Activated CD4-positive, alpha-beta memory T cell treated with anti-CD3 and anti-CD28 coated beads for 36 hours (primary cell): Measurements from ENCODE around the gene IQSEC1. TPM values are rescaled to one million over a fixed set of nuclear protein-coding genes. Genes with fewer than 3 reads are reported as not detected.
"Not testable (repeated sequence)": the region's sequence is repeated elsewhere in the genome, so short reads cannot be mapped to it uniquely, and the experiment has no call there.

Experiments
- CTCF ChIA-PET: fragments of 350-600 bp; sonication (Branson Sonifier 250); formaldehyde crosslinking; loops from one replicate; lab custom pipeline; 2021; ENCODE audit warnings: antibody characterized with exemption, inconsistent platforms; lab: Charles Lee
- POLR2A ChIA-PET: fragments of 350-600 bp; sonication (Branson Sonifier 250); formaldehyde crosslinking; loops from one replicate; lab custom pipeline; 2021; ENCODE audit warnings: antibody characterized with exemption; lab: Charles Lee
- DNase-seq: peaks from one replicate; pipeline ENCODE4 v3.0.0-alpha.2; 2020
- H3K27ac Mint-ChIP-seq: one replicate; pipeline ENCODE4 v1.8.0; 2021; ENCODE audit warnings: mixed read lengths
- H3K27me3 Mint-ChIP-seq: one replicate; pipeline ENCODE4 v1.8.0; 2021; ENCODE audit warnings: mixed read lengths
- H3K36me3 Mint-ChIP-seq: one replicate; pipeline ENCODE4 v1.8.0; 2021; ENCODE audit warnings: mixed read lengths
- H3K4me1 Mint-ChIP-seq: one replicate; pipeline ENCODE4 v1.8.0; 2021; ENCODE audit warnings: low read depth, mixed read lengths
- H3K4me3 Mint-ChIP-seq: one replicate; pipeline ENCODE4 v1.8.0; 2021; ENCODE audit warnings: mild to moderate bottlenecking, mixed read lengths
- H3K9me3 Mint-ChIP-seq: one replicate; pipeline ENCODE4 v1.8.0; 2021; ENCODE audit warnings: mixed read lengths
- intact Hi-C: fragments of 100-400 bp; cut with micrococcal nuclease; formaldehyde crosslinking; loops from one replicate; pipeline ENCODE4 v1.15.1; 2023
- total RNA-seq, 2 experiments: library from RNA; stranded (reverse); gene quantifications; one replicate each; pipeline ENCODE4 v1.2.3, GENCODE V29; 2021

IQSEC1 gene
- total RNA-seq, 2 experiments from 2014 or later: 42.5 to 43.8 TPM

DNA sequence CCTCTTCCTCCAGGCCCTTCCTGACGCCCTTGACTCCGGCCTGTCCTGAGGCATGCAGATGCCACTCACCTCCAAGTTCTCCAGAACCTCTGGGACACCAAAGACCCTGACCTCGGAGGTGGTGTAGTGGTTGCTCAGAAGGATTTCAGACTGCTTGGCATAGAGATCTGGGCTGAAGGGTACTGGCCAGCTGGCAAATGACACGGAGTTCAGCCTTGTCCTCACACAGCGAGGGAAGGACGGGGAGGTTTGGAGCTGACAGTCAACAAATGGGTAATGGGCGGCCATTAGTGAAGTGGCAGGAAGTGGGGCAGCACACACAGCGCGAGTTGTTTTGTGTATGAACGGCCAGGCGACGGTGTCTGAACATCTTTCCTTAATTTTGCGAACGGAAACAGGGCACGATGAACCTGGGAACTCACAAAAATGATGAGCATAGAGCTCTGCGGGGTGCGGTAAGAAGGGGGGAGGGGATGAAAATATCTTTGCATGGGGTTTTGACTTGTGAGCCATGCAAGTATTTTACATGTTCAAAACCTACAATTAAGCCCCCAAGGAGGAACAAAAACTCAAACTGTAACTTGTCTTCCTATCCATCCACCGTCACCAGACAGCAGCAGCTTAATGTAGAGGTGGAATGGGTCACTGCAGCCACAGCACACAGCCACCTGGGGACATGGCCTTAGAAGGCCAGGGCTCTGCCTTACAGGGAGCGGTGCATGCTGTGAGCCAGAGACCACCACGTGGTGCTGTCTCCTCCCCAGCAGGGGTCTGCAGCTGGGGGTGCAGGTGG is 188.2 kb downstream of the IQSEC1 start:
- DNase-seq: no peak
- no peak overlapping the region for H3K4me3 Mint-ChIP-seq
- peaks cover 13% of the 10 kb centered on the region for H3K27me3 Mint-ChIP-seq
- H3K4me1 Mint-ChIP-seq: peaks cover 9% of the 10 kb centered on the region
- H3K27ac Mint-ChIP-seq: no peak overlapping the region
- ChIA-PET POLR2A (no interaction called here), CTCF (interaction anchor here (0.8 to 2.8 kb wide), 2 partner anchors 17 to 43 kb away, joined by 4 to 14 read pairs; partner anchors contain the start of gene RPL32)
- no peaks in the 10 kb centered on the region for H3K36me3 Mint-ChIP-seq
- H3K9me3 Mint-ChIP-seq: no peaks in the 10 kb centered on the region
- intact Hi-C loops: no loop called here

DNA sequence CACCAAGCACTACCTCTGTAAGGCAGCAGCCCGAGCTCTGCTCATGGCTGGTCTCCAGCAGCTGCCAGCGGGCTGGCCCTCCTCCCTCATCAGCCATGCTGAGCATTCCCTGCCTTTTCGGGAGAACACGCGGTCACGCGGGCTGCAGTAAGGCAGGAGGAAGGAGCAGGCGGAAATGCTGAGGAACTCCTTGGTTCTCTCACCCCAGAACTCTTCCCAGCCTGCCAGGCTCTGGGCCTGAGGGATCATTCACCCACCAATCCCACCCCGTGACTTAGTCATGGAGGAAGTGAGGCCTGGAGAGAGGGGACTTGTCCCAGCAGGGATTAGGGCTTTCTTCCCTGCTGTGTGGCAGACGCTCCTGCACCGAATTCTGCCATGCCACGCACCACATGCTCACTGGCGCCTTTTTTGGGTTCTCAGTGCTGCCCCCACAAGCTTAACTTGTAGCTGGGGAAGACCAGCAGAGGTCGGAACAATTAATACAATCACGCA is 189.0 kb downstream of the IQSEC1 start:
- Mint-ChIP-seq H3K27ac (no peak overlapping the region), H3K36me3 (no peaks in the 10 kb centered on the region), H3K27me3 (peaks cover 12% of the 10 kb centered on the region), H3K4me3 (no peak overlapping the region), H3K4me1 (peaks cover 8% of the 10 kb centered on the region), H3K9me3 (no peaks in the 10 kb centered on the region)
- intact Hi-C loops: no loop called here
- ChIA-PET CTCF (interaction anchor here (1.3 to 2.6 kb wide), 2 partner anchors 16 to 100 kb away, joined by 3 to 9 read pairs; no protein-coding TSS in a partner anchor), POLR2A (no interaction called here)
- DNase-seq: no peak

DNA sequence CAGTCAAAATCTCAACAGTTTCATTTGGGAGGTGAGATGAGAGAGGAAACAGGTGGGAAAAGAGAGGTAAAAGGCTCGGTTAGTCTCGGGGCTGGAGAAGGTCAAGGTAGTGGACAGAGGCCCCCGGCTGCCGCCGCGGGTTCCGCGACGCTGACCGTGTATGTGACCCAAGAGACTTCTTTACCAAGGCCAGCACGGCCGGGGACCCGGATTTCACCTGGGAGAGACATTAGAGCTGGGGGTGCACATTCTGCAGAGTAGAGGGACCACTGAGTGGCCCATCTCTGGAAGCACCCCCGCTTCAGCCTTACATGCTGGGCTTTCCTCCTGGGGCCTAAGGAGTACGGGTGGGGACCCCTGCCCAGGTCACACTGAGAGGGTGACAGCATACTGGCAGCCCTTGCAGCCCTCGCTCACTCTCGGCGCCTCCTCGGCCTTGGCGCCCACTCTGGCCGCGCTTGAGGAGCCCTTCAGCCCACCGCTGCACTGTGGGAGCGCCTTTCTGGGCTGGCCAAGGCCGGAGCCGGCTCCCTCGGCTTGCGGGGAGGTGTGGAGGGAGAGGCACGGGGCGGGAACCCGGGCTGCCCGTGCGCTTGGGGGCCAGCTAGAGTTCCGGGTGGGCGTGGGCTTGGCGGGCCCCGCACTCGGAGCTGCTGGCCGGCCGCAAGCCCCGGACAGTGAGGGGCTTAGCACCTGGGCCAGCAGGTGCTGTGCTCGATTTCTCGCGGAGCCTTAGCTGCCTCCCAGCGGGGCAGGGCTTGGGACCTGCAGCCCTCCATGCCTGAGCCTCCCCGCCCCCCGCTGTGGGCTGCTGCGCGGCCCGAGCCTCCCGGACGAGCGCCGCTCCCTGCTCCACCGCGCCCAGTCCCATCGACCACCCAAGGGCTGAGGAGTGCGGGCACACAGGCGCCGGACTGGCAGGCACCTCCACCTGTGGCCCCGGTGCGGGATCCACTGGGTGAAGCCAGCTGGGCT is 190.6 kb downstream of the IQSEC1 start:
- no peaks in the 10 kb centered on the region for H3K36me3 Mint-ChIP-seq
- no peak overlapping the region for H3K27ac Mint-ChIP-seq
- no peak for DNase-seq
- intact Hi-C loops: no loop called here
- ChIA-PET POLR2A (no interaction called here), CTCF (interaction anchor here (1.3 to 2.6 kb wide), 3 partner anchors 9 to 102 kb away, joined by 3 to 9 read pairs (median 5); no protein-coding TSS in a partner anchor)
- H3K9me3 Mint-ChIP-seq: no peaks in the 10 kb centered on the region
- peaks cover 6% of the 10 kb centered on the region for H3K4me1 Mint-ChIP-seq
- H3K27me3 Mint-ChIP-seq: peaks cover 10% of the 10 kb centered on the region
- no peak overlapping the region for H3K4me3 Mint-ChIP-seq

DNA sequence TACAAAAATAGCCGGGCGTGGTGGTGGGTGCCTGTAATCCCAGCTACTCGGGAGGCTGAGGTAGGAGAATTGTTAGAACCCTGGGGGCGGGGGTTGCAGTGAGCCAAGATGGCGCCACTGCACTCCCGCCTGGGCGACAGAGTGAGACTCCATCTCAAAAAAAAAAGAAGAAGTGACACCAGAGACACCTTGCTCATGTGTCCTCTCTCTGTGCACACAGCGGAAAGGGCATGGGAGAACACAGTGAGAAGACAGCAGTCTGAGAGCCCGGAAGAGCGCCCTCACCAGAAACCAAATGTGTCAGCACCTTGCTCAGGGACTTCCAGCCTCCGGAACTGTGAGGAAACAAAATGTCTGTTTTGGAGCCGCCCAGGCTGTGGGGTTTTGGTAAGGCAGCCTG is 191.4 kb downstream of the IQSEC1 start:
- H3K27me3 Mint-ChIP-seq, POLR2A ChIA-PET, intact Hi-C loops, H3K4me1 Mint-ChIP-seq, DNase-seq, H3K27ac Mint-ChIP-seq, H3K9me3 Mint-ChIP-seq, H3K36me3 Mint-ChIP-seq, H3K4me3 Mint-ChIP-seq: not testable (repeated sequence)
- CTCF ChIA-PET: interaction anchor here (1.4 to 2.6 kb wide), 2 partner anchors 9 to 14 kb away, joined by 5 to 9 read pairs; no protein-coding TSS in a partner anchor

DNA sequence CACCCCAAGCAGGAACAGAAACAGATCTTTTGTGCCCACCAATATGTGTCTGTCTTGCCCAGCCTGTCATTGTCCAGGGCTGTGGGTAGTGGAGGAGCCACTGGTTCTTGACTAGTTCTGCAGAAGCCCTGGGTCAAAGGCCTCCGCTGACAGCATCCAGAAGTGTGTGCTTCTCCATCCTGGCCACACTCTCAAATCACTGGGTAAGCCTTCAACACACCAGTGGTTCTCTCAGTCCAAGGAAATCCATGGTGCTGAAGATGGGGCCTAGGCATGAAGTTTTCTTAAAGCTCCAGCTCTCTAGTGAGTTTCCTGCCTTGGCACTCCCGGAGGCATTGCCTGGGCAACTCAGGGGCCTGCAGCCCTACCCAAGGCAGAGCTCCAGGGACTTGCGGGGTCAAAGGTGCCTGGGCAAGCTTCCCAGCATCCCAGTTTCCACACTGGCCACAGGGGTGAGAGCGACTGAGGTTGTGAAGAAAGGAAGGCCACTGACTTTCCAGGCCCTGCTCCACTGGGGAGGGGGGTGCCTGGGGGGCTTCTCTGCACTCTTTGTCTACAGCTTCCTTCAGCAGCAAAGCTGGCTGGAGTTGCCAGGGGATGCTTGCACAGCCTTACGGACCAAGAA is 193.9 kb downstream of the IQSEC1 start:
- Mint-ChIP-seq H3K27ac (no peak overlapping the region), H3K4me3 (no peak overlapping the region), H3K9me3 (no peaks in the 10 kb centered on the region), H3K27me3 (peaks cover 8% of the 10 kb centered on the region), H3K4me1 (no peaks in the 10 kb centered on the region), H3K36me3 (no peaks in the 10 kb centered on the region)
- POLR2A ChIA-PET: no interaction called here
- intact Hi-C loops: loop anchor here (10.0 kb wide), 1 partner anchor 965 kb away; no protein-coding TSS in a partner anchor
- no peak for DNase-seq
- CTCF ChIA-PET: no interaction called here

DNA sequence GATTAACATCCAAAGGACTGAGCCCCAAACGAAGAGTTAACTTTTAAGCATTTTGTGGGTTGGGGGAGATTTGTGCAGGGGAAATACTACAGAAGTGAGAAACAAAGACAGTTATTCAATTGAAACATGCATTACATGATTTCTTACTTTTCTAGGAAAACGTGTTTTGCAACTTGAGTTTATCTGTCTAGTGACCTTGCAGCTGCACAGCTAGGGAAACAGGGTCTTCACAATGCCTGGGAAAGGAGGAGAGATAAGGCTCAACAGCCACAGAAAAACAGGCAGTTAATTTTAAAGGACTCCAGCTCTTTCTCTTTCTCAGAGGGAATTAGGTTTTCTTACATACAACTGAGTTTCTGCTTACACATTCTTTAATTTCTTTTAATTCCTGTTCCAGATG is 194.5 kb downstream of the IQSEC1 start:
- H3K4me3 Mint-ChIP-seq, H3K27me3 Mint-ChIP-seq, DNase-seq, H3K36me3 Mint-ChIP-seq, H3K4me1 Mint-ChIP-seq, H3K27ac Mint-ChIP-seq, H3K9me3 Mint-ChIP-seq, POLR2A ChIA-PET: not testable (repeated sequence)
- intact Hi-C loops: loop anchor here (10.0 kb wide), 1 partner anchor 964 kb away; no protein-coding TSS in a partner anchor
- CTCF ChIA-PET: interaction anchor here (1.1 kb wide), 1 partner anchor 37 kb away, joined by 5 read pairs; the partner anchor contains the start of gene RPL32

DNA sequence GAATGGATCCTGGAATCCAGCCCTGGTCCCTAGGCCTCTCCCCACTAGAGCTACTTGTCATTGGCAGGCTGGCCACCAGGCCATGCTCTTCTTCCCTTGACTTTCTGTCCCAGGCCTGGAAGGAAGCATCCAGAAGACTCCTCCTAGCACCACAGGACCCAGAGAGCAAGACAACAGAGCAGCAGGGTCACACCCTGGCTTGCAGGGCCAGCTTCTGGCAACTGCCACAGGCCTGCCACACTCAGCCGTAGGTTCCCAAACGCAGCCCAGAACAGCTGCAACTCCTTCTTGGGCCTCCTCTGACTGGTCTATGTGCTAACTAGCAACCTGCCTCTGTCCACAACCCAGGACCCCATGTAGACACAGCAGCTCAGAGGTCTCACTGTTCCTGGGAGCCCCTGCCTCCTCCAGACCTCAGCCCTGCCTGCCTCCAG is 195.1 kb downstream of the IQSEC1 start:
- Mint-ChIP-seq H3K4me3 (no peak overlapping the region), H3K4me1 (no peaks in the 10 kb centered on the region), H3K36me3 (no peaks in the 10 kb centered on the region), H3K9me3 (no peaks in the 10 kb centered on the region), H3K27ac (no peak overlapping the region), H3K27me3 (peaks cover 8% of the 10 kb centered on the region)
- CTCF ChIA-PET: interaction anchor here (1.1 kb wide), 1 partner anchor 36 kb away, joined by 5 read pairs; the partner anchor contains the start of gene RPL32
- DNase-seq: no peak
- intact Hi-C loops: loop anchor here (10.0 kb wide), 1 partner anchor 963 kb away; no protein-coding TSS in a partner anchor
- POLR2A ChIA-PET: no interaction called here

DNA sequence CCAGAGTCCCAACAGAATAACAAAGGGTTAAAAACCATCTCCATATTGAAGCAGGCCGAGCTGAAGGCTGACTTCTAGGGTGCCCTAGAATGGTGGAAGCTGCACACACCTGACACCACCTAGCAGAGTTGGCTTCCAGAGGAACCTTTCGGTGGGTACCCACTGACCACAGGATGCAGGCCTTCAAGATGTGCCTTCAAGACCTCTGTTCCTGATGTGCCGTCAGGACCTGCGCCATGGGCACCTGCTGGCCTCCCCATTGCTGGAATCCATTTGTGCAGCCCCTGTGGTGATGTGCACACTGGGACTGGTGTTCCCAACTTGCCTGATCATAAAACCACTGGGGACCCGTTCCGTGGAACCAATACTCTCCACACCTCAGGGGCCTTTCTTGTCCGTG is 196.2 kb downstream of the IQSEC1 start:
- POLR2A ChIA-PET: no interaction called here

DNA sequence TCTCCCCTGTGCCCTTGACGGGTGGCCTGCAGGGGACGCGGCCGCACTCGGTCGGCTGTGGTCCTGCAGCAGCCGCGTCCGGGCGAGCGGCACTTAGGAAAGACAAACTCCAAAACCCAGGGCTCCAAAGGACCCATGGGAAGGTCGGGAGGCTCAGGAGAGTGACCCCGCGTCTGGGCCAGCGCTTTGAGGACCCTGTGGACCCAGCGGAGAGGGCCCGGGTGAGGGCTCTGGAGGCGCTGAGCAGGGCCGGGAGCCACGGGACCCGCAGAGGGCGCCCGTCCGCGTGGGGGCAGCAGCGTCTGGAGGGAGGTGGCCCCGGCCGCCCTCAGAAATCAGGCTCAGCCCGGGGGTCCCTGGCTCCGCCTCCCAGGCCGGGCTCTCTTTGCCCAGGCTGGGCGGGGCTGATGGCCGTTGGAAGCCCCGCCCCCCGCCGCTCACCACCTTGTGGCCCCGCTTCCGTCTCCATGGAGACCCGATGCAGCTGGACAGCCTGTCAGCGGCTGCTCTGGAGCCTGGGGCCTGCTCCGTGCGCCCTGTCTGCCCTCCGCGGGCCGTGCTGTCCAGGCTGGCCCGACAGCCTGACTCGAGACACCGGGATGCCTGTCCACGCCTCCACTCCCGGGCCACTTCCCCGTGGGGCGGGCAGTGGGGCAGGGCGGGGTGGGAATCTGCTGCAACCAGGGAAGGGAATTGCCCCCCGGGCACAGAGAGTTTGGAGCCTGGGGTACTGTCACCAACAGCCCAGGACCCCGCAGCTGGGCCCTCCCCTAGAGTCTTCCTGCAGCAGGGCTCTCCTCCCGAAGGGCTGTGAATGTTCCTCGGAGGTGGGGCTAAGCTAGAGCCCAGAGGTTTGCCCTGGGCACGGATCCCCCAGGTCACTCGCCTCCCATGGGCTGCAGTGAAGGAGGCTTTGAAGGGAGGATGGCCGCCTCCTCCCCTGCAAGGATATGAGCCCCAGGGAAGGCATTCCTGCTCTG is 197.1 kb downstream of the IQSEC1 start:
- H3K4me3 Mint-ChIP-seq: no peak overlapping the region
- ChIA-PET CTCF (interaction anchor here (0.9 to 1.3 kb wide), 3 partner anchors 9 to 73 kb away, joined by 3 to 5 read pairs (median 5); no protein-coding TSS in a partner anchor), POLR2A (no interaction called here)
- DNase-seq: peak; percentile 30
- H3K27ac Mint-ChIP-seq: no peak overlapping the region
- intact Hi-C loops: loop anchor here (10.0 kb wide), 1 partner anchor 961 kb away; no protein-coding TSS in a partner anchor
- H3K9me3 Mint-ChIP-seq: no peaks in the 10 kb centered on the region
- H3K36me3 Mint-ChIP-seq: no peaks in the 10 kb centered on the region
- H3K27me3 Mint-ChIP-seq: peaks cover 8% of the 10 kb centered on the region
- H3K4me1 Mint-ChIP-seq: no peaks in the 10 kb centered on the region

More for the DNA sequence above, 196.2 kb downstream of the IQSEC1 start:
- no peak for DNase-seq
- intact Hi-C loops: loop anchor here (10.0 kb wide), 1 partner anchor 962 kb away; no protein-coding TSS in a partner anchor
- Mint-ChIP-seq H3K4me1 (no peaks in the 10 kb centered on the region), H3K9me3 (no peaks in the 10 kb centered on the region), H3K27ac (no peak overlapping the region), H3K27me3 (peaks cover 8% of the 10 kb centered on the region), H3K4me3 (no peak overlapping the region), H3K36me3 (no peaks in the 10 kb centered on the region)
- CTCF ChIA-PET: interaction anchor here (0.9 to 1.3 kb wide), 3 partner anchors 9 to 73 kb away, joined by 3 to 5 read pairs (median 5); no protein-coding TSS in a partner anchor

DNA sequence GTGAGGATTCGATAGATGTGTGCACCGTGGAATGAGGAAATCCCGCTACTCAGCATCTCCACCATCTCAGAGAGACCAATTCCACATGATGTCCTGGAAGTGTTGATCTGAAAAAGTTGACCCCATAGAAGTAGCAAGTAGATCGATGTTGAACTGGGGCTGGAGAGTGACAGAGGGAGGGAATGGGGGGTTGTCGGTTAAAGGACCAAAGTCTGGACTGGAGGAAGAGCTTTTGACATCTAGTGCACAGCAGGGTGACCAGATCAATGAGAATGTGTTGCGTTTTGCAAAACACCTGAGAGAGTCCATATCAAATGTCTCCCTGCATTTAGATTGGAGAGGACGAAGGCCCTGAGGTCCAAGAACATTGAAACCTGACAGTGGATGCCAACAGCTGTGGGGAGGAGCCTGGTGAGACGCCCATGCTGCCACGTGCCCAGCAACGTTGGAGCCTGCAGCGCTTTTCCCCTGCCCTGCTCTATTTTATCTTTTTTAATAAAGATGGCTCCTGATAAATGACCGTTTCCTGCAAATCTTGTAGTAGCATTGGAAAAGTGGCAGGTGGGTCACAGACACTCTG is 201.7 kb downstream of the IQSEC1 start:
- Mint-ChIP-seq H3K27ac (no peak overlapping the region), H3K4me3 (no peak overlapping the region), H3K36me3 (no peaks in the 10 kb centered on the region), H3K27me3 (peaks cover 23% of the 10 kb centered on the region), H3K9me3 (no peaks in the 10 kb centered on the region), H3K4me1 (peaks cover 13% of the 10 kb centered on the region)
- DNase-seq: no peak
- ChIA-PET CTCF (interaction anchor here (0.6 to 1.3 kb wide), 3 partner anchors 17 to 29 kb away, joined by 3 to 4 read pairs (median 3); no protein-coding TSS in a partner anchor), POLR2A (no interaction called here)
- intact Hi-C loops: loop anchor here (10.0 kb wide), 1 partner anchor 957 kb away; no protein-coding TSS in a partner anchor
